ENCODE results near the gene PBX4.

GRCh38 chr19:19548915-19549759 is 69.3 kb downstream of the PBX4 start:
- TF ChIP-seq POLR2AphosphoS5 (IDR thresholded peaks at IDR 0.05; ENCODE audit: low read depth, low read length): no peak
- TF ChIP-seq POLR2A (IDR thresholded peaks at IDR 0.05; ENCODE audit: low read depth, low read length): no peak
